Thyroid gland (tissue), 4 donors: ENCODE measurements around the gene IKZF1.

Source experiments
- POLR2A ChIP-seq, 2 donors: fragments of 450-650 bp; IDR thresholded peaks; one replicate each; pipeline ENCODE4 v1.6.1; 2017; ENCODE audit warnings: antibody characterized with exemption in 2 of 2, mild to moderate bottlenecking in 2 of 2, moderate library complexity in 1 of 2
- TF ChIP-seq, protein P1 (sequence below), 6 experiments: fragments of 200-600 bp in 3 of 6; fragments of 450-650 bp in 3 of 6; sonication (generic) in 3 of 6; IDR thresholded peaks; one replicate each; pipeline ENCODE4 v1.5.1; 2016 to 2019; ENCODE audit warnings: antibody characterized with exemption in 6 of 6, mild to moderate bottlenecking in 2 of 6, inconsistent platforms in 1 of 6, moderate library complexity in 1 of 6

DNA sequence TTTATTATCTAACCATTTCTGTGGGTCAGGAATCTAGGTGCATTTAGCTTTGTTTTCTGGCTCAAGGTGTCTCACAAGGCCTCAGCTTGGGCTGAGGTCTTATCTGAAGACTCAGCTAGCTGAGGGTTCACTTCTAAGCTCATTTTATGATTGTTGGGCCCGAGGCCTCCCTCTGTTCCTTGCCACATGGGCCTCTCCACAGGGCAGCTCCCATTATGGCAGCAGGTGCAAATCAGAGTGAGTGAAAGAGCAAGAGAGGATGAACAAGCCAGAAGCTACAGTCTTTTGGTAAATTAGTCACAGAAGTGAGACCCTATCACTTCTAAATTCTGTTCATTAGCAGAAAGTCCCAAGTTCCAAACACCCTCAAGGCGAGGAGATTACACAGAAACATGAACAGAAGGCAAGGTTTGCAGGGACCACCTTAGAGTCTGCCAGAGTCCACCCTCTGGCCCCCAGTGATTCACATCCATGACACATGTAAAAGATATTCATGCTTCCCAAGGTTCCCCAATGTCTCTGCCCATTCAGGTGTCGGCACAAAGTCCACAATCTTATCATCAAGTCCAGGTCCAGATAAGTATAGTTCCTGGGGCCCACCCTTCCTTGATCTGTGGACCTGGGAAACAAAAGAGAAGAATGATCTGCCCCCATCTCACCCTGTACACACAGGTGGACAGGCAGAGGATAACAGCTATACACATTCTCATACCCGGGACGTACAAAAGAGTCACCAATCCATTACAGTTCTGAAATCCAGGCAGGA, 121.9 kb downstream of the IKZF1 start:
- TF ChIP-seq, protein P1, sequence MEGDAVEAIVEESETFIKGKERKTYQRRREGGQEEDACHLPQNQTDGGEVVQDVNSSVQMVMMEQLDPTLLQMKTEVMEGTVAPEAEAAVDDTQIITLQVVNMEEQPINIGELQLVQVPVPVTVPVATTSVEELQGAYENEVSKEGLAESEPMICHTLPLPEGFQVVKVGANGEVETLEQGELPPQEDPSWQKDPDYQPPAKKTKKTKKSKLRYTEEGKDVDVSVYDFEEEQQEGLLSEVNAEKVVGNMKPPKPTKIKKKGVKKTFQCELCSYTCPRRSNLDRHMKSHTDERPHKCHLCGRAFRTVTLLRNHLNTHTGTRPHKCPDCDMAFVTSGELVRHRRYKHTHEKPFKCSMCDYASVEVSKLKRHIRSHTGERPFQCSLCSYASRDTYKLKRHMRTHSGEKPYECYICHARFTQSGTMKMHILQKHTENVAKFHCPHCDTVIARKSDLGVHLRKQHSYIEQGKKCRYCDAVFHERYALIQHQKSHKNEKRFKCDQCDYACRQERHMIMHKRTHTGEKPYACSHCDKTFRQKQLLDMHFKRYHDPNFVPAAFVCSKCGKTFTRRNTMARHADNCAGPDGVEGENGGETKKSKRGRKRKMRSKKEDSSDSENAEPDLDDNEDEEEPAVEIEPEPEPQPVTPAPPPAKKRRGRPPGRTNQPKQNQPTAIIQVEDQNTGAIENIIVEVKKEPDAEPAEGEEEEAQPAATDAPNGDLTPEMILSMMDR (IDR thresholded peaks at IDR 0.05): no peak
- no peak for TF ChIP-seq POLR2A (IDR thresholded peaks at IDR 0.05)
